Measurements from ENCODE around the gene NCKAP5.

GRCh38 chr2:132797556-132797955 is 770.7 kb downstream of the NCKAP5 start:
- TF ChIP-seq, protein P1, sequence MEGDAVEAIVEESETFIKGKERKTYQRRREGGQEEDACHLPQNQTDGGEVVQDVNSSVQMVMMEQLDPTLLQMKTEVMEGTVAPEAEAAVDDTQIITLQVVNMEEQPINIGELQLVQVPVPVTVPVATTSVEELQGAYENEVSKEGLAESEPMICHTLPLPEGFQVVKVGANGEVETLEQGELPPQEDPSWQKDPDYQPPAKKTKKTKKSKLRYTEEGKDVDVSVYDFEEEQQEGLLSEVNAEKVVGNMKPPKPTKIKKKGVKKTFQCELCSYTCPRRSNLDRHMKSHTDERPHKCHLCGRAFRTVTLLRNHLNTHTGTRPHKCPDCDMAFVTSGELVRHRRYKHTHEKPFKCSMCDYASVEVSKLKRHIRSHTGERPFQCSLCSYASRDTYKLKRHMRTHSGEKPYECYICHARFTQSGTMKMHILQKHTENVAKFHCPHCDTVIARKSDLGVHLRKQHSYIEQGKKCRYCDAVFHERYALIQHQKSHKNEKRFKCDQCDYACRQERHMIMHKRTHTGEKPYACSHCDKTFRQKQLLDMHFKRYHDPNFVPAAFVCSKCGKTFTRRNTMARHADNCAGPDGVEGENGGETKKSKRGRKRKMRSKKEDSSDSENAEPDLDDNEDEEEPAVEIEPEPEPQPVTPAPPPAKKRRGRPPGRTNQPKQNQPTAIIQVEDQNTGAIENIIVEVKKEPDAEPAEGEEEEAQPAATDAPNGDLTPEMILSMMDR (IDR thresholded peaks at IDR 0.05 in 4 of 5, conservative IDR thresholded peaks at IDR 0.05 in 1 of 5) = no peak
- no peak for TF ChIP-seq POLR2A (IDR thresholded peaks at IDR 0.05)
